HepG2 (cell line): ENCODE data around the gene EHD1. TPM values are rescaled to one million over a fixed set of nuclear protein-coding genes. Genes with fewer than 3 reads are reported as not detected.

Experiments
- AKAP8 ChIP-seq: sonication (generic); formaldehyde crosslinking; IDR thresholded peaks from 2 replicates; pipeline ENCODE4 v1.5.1; 2020; ENCODE audit warnings: mild to moderate bottlenecking, missing genetic modification reagents
- NFYC ChIP-seq: IDR thresholded peaks from 2 replicates; pipeline ENCODE4 v1.6.1; 2016; ENCODE audit warnings: missing genetic modification reagents, missing compliant biosample characterization
- ZNF772 ChIP-seq: sonication (generic); formaldehyde crosslinking; IDR thresholded peaks from 2 replicates; pipeline ENCODE4 v1.5.0; 2020; ENCODE audit warnings: mild to moderate bottlenecking, missing genetic modification reagents
- ZNF891 ChIP-seq: sonication (generic); formaldehyde crosslinking; IDR thresholded peaks from 2 replicates; pipeline ENCODE4 v1.5.0; 2020; ENCODE audit warnings: mild to moderate bottlenecking, missing genetic modification reagents
- polyA plus RNA-seq, 8 experiments: library from polyadenylated mRNA; depleted of rRNA in 3 of 8; stranded (reverse) in 7 of 8; unstranded in 1 of 8; fragments of >200 nt; fragmentation: Illumina TruSeq in 4 of 8; extraction: Trizol in 4 of 8; gene quantifications; 2 replicates each; pipeline versions ENCODE4 v1.2.1 to v1.2.3, GENCODE V29; 2011 to 2016; ENCODE audit warnings: low read depth in 4 of 8, missing spikeins in 1 of 8, mixed read lengths in 1 of 8; ENCODE audit not compliant: insufficient read depth in 1 of 8
- total RNA-seq, 5 experiments: library from RNA; depleted of rRNA; stranded (reverse); fragments of >200 nt; fragmentation: Illumina TruSeq; extraction: Trizol; gene quantifications; 2 replicates each; pipeline ENCODE4 v1.2.3, GENCODE V29; 2016; ENCODE audit warnings: low read depth in 1 of 5
- TF ChIP-seq, protein P1 (sequence below): sonication (generic); formaldehyde crosslinking; conservative IDR thresholded peaks from 2 replicates; pipeline ENCODE4 v1.4.0; 2020; ENCODE audit warnings: missing genetic modification reagents
- TF ChIP-seq, protein P2 (sequence below): sonication (generic); formaldehyde crosslinking; conservative IDR thresholded peaks from 2 replicates; pipeline ENCODE4 v1.4.0; 2020; ENCODE audit warnings: mild to moderate bottlenecking, missing genetic modification reagents, moderate library complexity
- TF ChIP-seq, protein P3 (sequence below): sonication (generic); formaldehyde crosslinking; IDR thresholded peaks from 2 replicates; pipeline ENCODE4 v1.5.0; 2020; ENCODE audit warnings: missing genetic modification reagents
- TF ChIP-seq, protein P4 (sequence below): sonication (generic); formaldehyde crosslinking; IDR thresholded peaks from 2 replicates; pipeline ENCODE4 v1.4.0; 2020; ENCODE audit warnings: low read depth, missing genetic modification reagents

Gene EHD1
- total and polyA plus RNA-seq, 2 of the 13 experiments (the other 11 are each of a cell fraction or from before 2014, with no cell fraction given) = 23.6 to 26.6 TPM

DNA sequence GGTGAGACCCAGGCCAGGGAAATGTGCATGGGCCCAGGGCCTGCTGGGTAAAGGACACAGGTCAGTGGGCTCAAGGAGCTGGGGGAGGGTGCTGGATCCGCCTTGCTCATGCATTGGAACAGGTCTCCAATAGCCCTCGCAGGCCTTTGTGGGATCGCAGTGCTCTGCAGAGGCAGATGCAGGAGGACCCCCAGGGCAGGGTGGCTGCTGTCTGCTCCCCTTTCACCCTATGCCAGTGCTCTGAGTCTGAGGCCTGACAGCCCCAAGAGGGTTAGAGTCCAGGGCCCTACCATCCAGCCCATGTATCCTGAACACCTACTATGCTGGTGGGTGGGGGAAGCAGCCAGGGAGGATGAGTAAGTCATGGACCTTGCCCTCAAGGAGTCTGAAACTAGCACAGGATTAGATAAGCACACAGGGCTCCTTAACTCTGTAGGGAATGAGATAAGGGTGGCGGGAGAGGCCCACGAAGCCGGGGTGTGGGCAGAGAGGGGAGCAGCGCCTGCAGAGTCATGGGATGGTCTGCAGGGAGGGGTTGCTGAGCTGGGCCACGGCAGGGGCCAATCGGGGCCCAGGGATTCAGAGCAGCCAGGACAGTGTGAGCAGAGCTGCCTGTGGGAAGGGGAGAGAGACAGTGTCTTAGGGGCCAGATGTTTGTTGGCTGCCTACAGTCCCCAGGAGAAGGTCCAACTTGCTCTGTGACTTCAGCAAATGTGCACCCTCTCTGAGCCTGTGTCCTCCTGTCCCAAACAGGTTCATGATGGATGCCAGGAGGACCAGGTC, 10.5 kb upstream of the EHD1 start (continued):
- TF ChIP-seq, protein P1, sequence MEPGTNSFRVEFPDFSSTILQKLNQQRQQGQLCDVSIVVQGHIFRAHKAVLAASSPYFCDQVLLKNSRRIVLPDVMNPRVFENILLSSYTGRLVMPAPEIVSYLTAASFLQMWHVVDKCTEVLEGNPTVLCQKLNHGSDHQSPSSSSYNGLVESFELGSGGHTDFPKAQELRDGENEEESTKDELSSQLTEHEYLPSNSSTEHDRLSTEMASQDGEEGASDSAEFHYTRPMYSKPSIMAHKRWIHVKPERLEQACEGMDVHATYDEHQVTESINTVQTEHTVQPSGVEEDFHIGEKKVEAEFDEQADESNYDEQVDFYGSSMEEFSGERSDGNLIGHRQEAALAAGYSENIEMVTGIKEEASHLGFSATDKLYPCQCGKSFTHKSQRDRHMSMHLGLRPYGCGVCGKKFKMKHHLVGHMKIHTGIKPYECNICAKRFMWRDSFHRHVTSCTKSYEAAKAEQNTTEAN (CRISPR knock-in tag) = no peak
- TF ChIP-seq ZNF772 (peak; percentile 42; the same call in 1 of the 2 replicates), ZNF891 (CRISPR knock-in tag) (peak; percentile 44; the same call in 1 of the 2 replicates), NFYC (CRISPR knock-in tag) (0 out of 2 replicates have a peak, but pooled peaks have one; percentile 17), AKAP8 (peak; percentile 68; the same call in 1 of the 2 replicates)
- TF ChIP-seq, protein P2, sequence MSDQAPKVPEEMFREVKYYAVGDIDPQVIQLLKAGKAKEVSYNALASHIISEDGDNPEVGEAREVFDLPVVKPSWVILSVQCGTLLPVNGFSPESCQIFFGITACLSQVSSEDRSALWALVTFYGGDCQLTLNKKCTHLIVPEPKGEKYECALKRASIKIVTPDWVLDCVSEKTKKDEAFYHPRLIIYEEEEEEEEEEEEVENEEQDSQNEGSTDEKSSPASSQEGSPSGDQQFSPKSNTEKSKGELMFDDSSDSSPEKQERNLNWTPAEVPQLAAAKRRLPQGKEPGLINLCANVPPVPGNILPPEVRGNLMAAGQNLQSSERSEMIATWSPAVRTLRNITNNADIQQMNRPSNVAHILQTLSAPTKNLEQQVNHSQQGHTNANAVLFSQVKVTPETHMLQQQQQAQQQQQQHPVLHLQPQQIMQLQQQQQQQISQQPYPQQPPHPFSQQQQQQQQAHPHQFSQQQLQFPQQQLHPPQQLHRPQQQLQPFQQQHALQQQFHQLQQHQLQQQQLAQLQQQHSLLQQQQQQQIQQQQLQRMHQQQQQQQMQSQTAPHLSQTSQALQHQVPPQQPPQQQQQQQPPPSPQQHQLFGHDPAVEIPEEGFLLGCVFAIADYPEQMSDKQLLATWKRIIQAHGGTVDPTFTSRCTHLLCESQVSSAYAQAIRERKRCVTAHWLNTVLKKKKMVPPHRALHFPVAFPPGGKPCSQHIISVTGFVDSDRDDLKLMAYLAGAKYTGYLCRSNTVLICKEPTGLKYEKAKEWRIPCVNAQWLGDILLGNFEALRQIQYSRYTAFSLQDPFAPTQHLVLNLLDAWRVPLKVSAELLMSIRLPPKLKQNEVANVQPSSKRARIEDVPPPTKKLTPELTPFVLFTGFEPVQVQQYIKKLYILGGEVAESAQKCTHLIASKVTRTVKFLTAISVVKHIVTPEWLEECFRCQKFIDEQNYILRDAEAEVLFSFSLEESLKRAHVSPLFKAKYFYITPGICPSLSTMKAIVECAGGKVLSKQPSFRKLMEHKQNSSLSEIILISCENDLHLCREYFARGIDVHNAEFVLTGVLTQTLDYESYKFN (CRISPR knock-in tag) = peak; percentile 45; the same call in 1 of the 2 replicates
- TF ChIP-seq, protein P3, sequence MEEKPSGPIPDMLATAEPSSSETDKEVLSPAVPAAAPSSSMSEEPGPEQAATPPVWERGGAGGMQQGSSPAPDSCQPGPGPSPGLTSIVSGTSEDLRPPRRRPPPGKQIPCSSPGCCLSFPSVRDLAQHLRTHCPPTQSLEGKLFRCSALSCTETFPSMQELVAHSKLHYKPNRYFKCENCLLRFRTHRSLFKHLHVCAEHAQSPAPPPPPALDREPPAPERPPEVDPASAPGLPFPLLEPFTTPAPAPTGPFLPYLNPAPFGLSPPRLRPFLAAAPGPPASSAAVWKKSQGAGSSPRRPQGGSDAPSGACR = 0 out of 2 replicates have a peak, but pooled peaks have one; percentile 21
- TF ChIP-seq, protein P4, sequence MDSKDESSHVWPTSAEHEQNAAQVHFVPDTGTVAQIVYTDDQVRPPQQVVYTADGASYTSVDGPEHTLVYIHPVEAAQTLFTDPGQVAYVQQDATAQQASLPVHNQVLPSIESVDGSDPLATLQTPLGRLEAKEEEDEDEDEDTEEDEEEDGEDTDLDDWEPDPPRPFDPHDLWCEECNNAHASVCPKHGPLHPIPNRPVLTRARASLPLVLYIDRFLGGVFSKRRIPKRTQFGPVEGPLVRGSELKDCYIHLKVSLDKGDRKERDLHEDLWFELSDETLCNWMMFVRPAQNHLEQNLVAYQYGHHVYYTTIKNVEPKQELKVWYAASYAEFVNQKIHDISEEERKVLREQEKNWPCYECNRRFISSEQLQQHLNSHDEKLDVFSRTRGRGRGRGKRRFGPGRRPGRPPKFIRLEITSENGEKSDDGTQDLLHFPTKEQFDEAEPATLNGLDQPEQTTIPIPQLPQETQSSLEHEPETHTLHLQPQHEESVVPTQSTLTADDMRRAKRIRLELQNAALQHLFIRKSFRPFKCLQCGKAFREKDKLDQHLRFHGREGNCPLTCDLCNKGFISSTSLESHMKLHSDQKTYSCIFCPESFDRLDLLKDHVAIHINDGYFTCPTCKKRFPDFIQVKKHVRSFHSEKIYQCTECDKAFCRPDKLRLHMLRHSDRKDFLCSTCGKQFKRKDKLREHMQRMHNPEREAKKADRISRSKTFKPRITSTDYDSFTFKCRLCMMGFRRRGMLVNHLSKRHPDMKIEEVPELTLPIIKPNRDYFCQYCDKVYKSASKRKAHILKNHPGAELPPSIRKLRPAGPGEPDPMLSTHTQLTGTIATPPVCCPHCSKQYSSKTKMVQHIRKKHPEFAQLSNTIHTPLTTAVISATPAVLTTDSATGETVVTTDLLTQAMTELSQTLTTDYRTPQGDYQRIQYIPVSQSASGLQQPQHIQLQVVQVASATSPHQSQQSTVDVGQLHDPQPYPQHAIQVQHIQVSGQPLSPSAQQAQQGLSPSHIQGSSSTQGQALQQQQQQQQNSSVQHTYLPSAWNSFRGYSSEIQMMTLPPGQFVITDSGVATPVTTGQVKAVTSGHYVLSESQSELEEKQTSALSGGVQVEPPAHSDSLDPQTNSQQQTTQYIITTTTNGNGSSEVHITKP (CRISPR knock-in tag) = peak; percentile 45; the same call in 1 of the 2 replicates
